RWPE1 (cell line): ENCODE data around the gene GCNA.
"Not testable (repeated sequence)": the region's sequence is repeated elsewhere in the genome, so short reads cannot be mapped to it uniquely, and the experiment has no call there.

ENCODE experiments used
- CTCF ChIA-PET: fragments of 350-600 bp; sonication (Branson Sonifier 250); formaldehyde crosslinking; extraction: SDS; loops from one replicate; lab custom pipeline; 2021; lab: Yijun Ruan, JAX
- POLR2A ChIA-PET: fragments of 400-600 bp; formaldehyde crosslinking; extraction: SDS; loops from one replicate; lab custom pipeline; 2020; ENCODE audit warnings: antibody characterized with exemption; ENCODE audit not compliant: low non-redundant PET; lab: Yijun Ruan, JAX
- DNase-seq: peaks from one replicate; pipeline ENCODE4 v3.0.0; 2012; ENCODE audit warnings: low spot score
- H3K27ac ChIP-seq: fragments of 450-650 bp; 2 replicates; pipeline ENCODE4 v1.5.1; 2017
- CTCF ChIP-seq: fragments of 450-650 bp; conservative IDR thresholded peaks from 2 replicates; pipeline ENCODE4 v1.5.1; 2017; ENCODE audit warnings: low read depth, mild to moderate bottlenecking

Gene GCNA

DNA sequence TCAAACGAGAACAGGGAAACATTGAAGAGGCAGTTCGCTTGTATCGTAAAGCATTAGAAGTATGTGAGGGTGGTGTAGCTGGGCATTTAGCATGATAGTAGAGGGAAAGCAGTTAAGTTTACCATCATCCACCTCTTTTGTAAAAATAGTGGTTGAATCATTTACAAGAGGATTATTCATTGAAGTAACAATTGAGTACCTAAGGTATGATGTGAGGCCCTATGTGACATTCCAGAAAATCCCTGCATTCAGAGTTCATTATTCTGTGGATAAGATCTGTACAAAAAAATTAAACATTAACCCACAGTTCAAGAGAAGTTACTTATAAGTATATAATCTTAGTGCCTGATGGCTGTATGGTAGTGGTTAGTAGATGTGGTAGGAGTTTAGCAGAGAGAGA, 22.2 kb upstream of the GCNA start:
- ChIA-PET POLR2A (no interaction called here), CTCF (interaction anchor here (0.7 kb wide), 1 partner anchor 10 kb away, joined by 3 read pairs; no protein-coding TSS in a partner anchor)
- no peak for DNase-seq
- no peak overlapping the region for H3K27ac ChIP-seq
- no peak for TF ChIP-seq CTCF

GRCh38 chrX:71558920-71559319, 19.3 kb upstream of the GCNA start:
- H3K27ac ChIP-seq: no peak overlapping the region
- no peak for TF ChIP-seq CTCF
- DNase-seq: no peak
- ChIA-PET CTCF (no interaction called here), POLR2A (no interaction called here)

GRCh38 chrX:71559773-71560172, 18.5 kb upstream of the GCNA start:
- DNase-seq, H3K27ac ChIP-seq, CTCF ChIA-PET, POLR2A ChIA-PET: not testable (repeated sequence)

GRCh38 chrX:71563921-71564320, 14.3 kb upstream of the GCNA start:
- TF ChIP-seq CTCF: no peak
- POLR2A ChIA-PET: no interaction called here
- DNase-seq: no peak
- CTCF ChIA-PET: interaction anchor here (0.5 to 0.6 kb wide), 2 partner anchors 20 to 119 kb away, joined by 3 read pairs; no protein-coding TSS in a partner anchor
- H3K27ac ChIP-seq: no peak overlapping the region

DNA sequence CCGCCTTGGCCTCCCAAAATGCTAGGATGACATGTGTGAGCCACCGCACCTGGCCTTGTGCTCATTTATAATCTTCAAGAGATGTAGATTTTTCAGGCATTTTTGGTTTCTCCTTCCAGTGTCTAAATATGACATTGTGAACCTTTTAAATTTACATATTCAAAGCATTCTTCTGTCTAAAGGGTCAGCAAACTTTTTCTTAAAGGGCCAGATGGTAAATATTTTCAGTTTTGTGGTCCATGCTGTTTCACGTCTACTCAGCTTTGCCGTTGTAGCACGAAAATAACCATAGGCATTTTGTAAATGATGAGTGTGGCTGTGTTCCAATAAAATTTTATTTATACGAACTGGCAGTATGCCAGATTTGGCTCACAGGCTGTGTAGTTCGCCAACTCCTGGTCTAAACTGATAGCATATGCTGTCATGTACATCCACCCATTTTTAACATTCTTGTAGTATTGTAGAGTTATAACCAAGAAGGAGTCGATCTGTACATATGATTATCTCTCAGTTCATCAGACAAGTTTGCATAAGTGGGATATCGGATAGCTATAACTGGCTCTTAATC, 12.7 kb upstream of the GCNA start:
- H3K27ac ChIP-seq: no peak overlapping the region
- CTCF ChIA-PET: interaction anchor here (0.6 kb wide), 1 partner anchor 56 kb away, joined by 6 read pairs; no protein-coding TSS in a partner anchor
- POLR2A ChIA-PET: no interaction called here
- no peak for DNase-seq
- TF ChIP-seq CTCF: no peak

DNA sequence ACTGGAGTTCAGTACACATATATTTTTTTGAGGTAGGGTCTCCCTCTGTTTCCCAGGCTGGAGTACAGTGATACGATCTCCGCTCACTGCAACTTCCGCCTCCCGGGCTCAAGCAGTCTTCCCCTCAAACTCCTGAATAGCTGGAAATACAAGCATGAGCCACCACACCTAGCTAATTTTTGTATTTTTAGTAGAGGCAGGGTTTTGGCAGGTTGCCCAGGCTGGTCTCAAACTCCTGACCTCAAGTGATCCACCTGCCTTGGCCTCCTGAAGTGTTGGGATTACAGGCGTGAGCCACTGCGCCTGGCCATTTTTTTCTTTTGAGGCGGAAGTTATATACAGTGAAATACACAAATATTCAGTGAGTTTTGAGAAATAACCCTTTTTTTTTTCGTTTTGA, 6.8 kb upstream of the GCNA start:
- CTCF ChIA-PET, POLR2A ChIA-PET, DNase-seq, H3K27ac ChIP-seq: not testable (repeated sequence)

DNA sequence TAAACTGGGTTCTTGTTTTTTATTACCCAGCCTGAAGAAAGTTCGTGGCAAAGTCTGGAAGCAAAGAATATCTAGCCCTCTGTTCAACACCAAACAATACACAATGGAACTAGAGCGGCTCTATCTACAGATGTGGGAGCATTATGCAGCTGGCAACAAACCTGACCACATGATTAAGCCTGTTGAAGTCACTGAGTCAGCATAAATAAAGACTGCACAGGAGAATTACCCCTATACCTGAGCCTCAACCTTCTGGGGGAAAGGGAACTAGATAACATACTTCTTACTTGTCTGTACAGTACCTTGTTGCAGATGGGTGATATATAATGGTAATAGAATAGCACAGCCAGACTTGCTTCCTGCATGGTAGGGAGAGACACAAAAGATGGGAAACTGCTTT, 4.6 kb upstream of the GCNA start:
- DNase-seq: no peak
- no peak for TF ChIP-seq CTCF
- H3K27ac ChIP-seq: no peak overlapping the region
- POLR2A ChIA-PET: no interaction called here
- CTCF ChIA-PET: no interaction called here

GRCh38 chrX:71577682-71578081, 555 bp upstream of the GCNA start:
- TF ChIP-seq CTCF: no peak
- ChIA-PET CTCF (no interaction called here), POLR2A (no interaction called here)
- DNase-seq: no peak
- H3K27ac ChIP-seq: no peak overlapping the region
